Stomach (tissue), 9 donors: Measurements from ENCODE around the gene FCGR3A. TPM values are rescaled to one million over a fixed set of nuclear protein-coding genes. Genes with fewer than 3 reads are reported as not detected.
"Not testable (repeated sequence)": the region's sequence is repeated elsewhere in the genome, so short reads cannot be mapped to it uniquely, and the experiment has no call there.

Experiments used
- DNase-seq, 2 donors: peaks; one replicate each; pipeline versions ENCODE4 v3.0.0 to v3.0.0-alpha.2; 2013 to 2019
- H3K27ac ChIP-seq, 5 donors: fragments of 200-600 bp in 4 of 5; sonication (generic) in 4 of 5; one replicate each; pipeline ENCODE4 v1.5.1; 2013 to 2019; ENCODE audit warnings: mild to moderate bottlenecking in 1 of 5, moderate library complexity in 1 of 5
- H3K27me3 ChIP-seq, 3 donors: fragments of 200-600 bp; sonication (generic); one replicate each; pipeline ENCODE4 v1.5.1; 2017 to 2019; ENCODE audit warnings: mixed run types in 1 of 3
- H3K36me3 ChIP-seq, 4 donors: fragments of 200-600 bp; sonication (generic); 1 replicate in 3 of 4; 2 replicates in 1 of 4; pipeline ENCODE4 v1.5.1; 2016 to 2019
- H3K4me1 ChIP-seq, 4 donors: fragments of 200-600 bp; sonication (generic); one replicate each; pipeline ENCODE4 v1.5.1; 2016 to 2019
- H3K4me3 ChIP-seq, 4 donors: fragments of 200-600 bp; sonication (generic) in 3 of 4; one replicate each; pipeline ENCODE4 v1.5.1; 2016 to 2019; ENCODE audit warnings: mild to moderate bottlenecking in 1 of 4
- H3K9me3 ChIP-seq, 4 donors: fragments of 200-600 bp; sonication (generic); one replicate each; pipeline ENCODE4 v1.5.1; 2016 to 2019
- WGBS, 5 donors: extraction: QIAGEN DNeasy Blood & Tissue Kit in 3 of 5; methylation state at CpG; one replicate each; pipeline versions ENCODE4 v1.1.5 to v1.1.7; 2013 to 2018; 5-methylcytosine and 5-hydroxymethylcytosine counted together
- intact Hi-C: fragments of 100-400 bp; cut with DNase I; formaldehyde crosslinking; loops from one replicate; pipeline ENCODE4 v1.15.1; 2023; ENCODE audit warnings: low total_unique reads
- polyA plus RNA-seq, 3 donors: library from polyadenylated mRNA; stranded (reverse); fragments of 200-250 nt; gene quantifications; one replicate each; pipeline ENCODE4 v1.2.3, GENCODE V29; 2013
- total RNA-seq, 5 donors: library from RNA; depleted of rRNA; stranded (reverse); fragments of >200 nt; gene quantifications; one replicate each; pipeline versions ENCODE4 v1.1.0 to v1.2.3, GENCODE V29; 2014 to 2016
- donor health status: healthy with polysubstance abuse.
- donor health status: Bipolar disorder and iron deficiency.
- donor health status: healthy.

The FCGR3A gene
- total and polyA plus RNA-seq, 8 donors, result 2.2 to 18.0 (median 6.7) TPM; not detected in 1

DNA sequence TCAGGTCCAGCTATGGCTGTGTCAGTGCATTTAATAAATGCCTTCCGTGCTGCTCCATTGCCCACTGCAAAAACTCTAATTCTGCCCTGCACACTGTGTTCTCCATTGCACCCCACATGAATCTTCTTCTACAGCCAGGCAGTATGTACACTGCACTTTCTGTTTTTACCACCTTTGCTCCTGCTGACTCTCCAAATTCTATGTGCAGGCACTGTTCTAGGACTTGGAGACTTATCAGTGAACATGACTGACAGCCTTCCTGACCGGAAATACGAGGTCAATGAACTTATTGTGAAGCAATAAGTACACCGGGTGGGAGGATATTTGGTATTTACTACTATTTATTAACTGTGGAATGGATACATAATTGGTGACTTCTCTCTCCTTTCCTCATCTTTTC is 33.3 kb upstream of the FCGR3A start:
- DNase-seq, intact Hi-C loops, H3K27me3 ChIP-seq, H3K36me3 ChIP-seq, H3K9me3 ChIP-seq, H3K4me1 ChIP-seq, H3K4me3 ChIP-seq, H3K27ac ChIP-seq: not testable (repeated sequence)
- WGBS, 5 donors, result no CpG with 5 or more reads among the region's 4 CpGs

DNA sequence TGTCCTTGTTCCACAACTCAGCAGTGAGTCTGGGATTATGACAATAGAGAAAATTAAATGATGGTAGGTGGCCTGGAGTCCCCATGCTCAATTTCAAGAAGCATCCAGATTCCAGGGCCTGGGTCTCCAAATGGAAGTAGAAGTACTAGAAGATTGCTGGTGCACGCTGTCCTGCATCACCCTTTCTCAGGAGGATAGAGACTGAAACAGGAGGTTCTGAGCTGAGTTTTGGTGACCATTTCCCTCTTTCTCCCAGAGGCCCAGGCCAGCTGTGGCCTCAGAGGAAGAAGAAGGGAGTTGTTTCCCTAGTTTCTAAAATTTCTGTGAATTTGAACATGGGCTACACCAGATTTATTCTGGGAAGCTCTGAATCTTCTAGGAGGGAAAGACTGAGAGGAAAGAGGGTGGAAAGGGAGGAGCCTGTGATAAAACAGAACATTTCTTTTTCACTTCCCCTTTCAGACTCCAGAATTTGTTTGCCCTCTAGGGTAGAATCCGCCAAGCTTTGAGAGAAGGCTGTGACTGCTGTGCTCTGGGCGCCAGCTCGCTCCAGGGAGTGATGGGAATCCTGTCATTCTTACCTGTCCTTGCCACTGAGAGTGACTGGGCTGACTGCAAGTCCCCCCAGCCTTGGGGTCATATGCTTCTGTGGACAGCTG is 31.4 kb upstream of the FCGR3A start:
- H3K9me3 ChIP-seq, H3K4me1 ChIP-seq, H3K4me3 ChIP-seq, H3K36me3 ChIP-seq, H3K27ac ChIP-seq, H3K27me3 ChIP-seq, intact Hi-C loops, DNase-seq: not testable (repeated sequence)
- no CpG with 5 or more reads among the region's 4 CpGs for WGBS, 5 donors

DNA sequence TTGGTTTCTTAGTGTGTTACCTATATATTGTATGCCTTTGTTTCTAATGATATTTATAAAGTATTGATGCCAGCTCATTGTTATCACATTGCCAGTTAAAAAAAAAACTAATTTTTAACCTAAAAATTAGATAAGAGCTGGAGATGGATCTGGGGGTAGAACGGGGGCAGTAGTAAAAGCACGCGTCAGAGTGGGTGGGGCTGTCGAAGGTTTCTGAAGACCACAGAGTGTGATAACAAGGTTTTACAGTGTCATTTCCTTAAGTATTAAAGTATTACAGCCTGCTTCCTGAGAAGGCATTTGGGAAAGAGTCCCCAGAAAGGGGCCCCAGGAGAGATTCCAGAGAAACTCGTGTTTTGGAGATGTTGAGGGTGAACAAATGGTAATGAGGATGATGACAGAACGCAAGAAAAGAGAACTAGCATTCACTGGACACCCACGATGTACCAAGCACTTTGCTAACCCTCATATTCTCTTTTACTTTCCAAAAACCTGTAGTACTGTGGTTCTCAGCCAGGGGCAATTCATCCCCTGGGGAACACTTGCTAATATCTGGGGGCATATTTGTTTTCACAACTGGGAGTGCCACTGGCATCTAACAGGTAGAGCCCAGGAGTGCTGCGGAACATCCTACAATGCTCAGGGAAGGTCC is 30.4 kb upstream of the FCGR3A start:
- H3K36me3 ChIP-seq, DNase-seq, H3K27ac ChIP-seq, H3K4me1 ChIP-seq, H3K9me3 ChIP-seq, intact Hi-C loops, H3K27me3 ChIP-seq, H3K4me3 ChIP-seq: not testable (repeated sequence)
- 100% methylated on average over 2 of the region's 8 CpGs; no CpG with 5 or more reads in 4 of the 5 donors for WGBS, 5 donors

DNA sequence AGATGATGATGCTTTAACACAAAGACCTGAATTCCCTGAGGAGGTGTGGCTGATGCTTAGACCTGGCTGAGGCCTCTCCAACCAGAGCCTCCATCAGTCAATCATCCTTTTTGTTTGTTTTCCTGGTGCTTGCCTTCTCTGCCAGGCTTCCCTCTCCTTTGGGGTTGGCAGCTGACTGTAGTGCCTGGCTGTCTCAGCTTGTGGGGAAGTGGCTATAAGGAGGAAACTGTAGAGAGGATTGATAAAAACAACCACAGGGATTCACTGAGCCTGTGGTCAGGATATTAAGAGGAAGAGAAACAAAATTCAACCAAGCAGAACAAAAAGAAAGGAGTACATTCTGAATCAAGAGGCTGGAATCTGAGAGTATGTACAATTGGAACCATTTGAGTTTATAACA is 27.1 kb upstream of the FCGR3A start:
- H3K4me1 ChIP-seq, H3K27me3 ChIP-seq, H3K36me3 ChIP-seq, intact Hi-C loops, H3K9me3 ChIP-seq, DNase-seq, H3K4me3 ChIP-seq, H3K27ac ChIP-seq: not testable (repeated sequence)

DNA sequence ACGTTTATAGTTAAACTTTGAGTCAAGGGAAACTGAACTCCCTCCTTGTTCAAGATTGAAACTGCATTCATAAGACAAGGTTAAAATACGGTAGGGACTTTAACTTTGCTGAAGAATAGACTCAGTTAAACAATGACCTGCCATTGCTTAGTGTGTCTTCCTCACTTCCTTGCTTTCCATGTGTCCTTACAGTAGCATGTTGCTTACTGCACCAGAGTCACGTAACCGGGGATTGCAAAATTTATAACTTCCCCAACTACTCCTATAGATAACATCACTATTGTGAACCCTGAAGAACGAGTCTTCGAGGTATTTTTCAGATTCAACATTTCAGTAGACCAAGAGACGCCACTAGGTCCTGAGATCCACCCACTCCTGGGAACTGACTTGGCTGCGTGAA is 22.1 kb upstream of the FCGR3A start:
- H3K36me3 ChIP-seq, DNase-seq, H3K4me3 ChIP-seq, H3K27ac ChIP-seq, H3K27me3 ChIP-seq, intact Hi-C loops, H3K9me3 ChIP-seq, H3K4me1 ChIP-seq: not testable (repeated sequence)
- WGBS, 5 donors, result 63 to 93% (median 81%) methylated on average over 2 of the region's 8 CpGs; no CpG with 5 or more reads in 2 of the 5 donors

DNA sequence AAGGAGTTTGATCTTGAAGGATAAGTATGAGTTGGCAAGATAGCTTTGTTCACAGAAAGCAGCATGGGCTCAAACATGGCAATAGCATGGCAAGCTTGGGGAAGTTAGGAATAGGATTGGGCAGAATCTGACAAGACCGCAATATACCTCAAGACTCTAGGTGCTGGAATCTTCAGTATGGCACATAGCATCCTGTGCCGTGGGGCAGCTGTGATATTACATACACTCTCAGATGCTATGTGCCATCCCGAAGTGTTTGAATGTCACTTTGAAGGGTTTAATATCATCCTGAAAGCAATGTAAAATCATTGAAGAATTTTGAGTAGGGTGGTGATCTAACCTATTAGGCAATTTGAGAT is 17.0 kb upstream of the FCGR3A start:
- intact Hi-C loops, result not testable (repeated sequence)
- 90 to 100% (median 96%) methylated on average over 1 of the region's 3 CpGs; no CpG with 5 or more reads in 1 of the 5 donors for WGBS, 5 donors

DNA sequence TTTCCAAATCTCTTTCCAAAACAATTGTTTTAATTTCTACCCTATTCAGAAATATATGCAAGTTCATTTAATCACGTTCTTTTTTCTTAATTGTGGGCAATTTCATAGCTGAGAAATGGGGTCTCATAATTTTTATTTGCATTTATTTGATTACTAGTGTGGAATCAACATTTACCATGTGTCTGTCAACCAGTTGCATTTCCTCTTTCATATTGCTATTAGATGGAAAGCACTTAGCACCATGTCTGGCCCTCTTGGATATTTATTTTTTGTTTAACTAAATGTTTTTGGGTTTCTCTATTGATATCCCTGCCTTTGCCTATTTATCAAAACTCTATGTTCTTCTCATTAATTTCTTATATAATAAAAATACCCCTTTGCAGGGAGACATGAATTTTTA is 13.9 kb upstream of the FCGR3A start:
- H3K36me3 ChIP-seq, DNase-seq, H3K4me1 ChIP-seq, H3K4me3 ChIP-seq, H3K27me3 ChIP-seq, intact Hi-C loops, H3K27ac ChIP-seq, H3K9me3 ChIP-seq: not testable (repeated sequence)
- WGBS, 5 donors, result 58 to 86% (median 68%) methylated on average over 1 of the region's 1 CpG

More for the DNA sequence above, 17.0 kb upstream of the FCGR3A start:
- not testable (repeated sequence) for H3K36me3 ChIP-seq, H3K9me3 ChIP-seq, H3K27ac ChIP-seq, H3K27me3 ChIP-seq, DNase-seq, H3K4me1 ChIP-seq, H3K4me3 ChIP-seq

DNA sequence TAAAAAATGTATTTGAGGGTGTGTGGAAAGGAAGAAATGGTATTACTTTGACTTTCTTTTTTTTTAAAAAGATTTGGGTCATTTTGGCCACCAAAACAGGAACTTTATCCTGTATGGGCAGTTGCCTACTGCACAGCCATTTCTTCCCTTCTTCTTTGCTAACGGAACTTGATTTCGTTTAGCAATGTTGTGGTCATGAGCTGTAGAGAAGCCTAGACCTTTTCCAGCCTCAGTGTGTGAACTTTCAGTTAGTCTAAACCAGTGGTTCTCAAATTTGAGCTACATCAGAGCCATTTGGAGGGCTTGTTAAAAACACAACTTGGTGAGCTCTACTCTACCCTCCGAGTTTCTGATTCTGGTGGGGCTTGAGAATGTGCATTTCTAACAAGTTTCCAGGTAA is 12.8 kb upstream of the FCGR3A start:
- H3K36me3 ChIP-seq, DNase-seq, intact Hi-C loops, H3K9me3 ChIP-seq, H3K4me3 ChIP-seq, H3K27me3 ChIP-seq, H3K4me1 ChIP-seq: not testable (repeated sequence)
- 60 to 88% (median 82%) methylated on average over 1 to 3 of the region's 3 CpGs for WGBS, 5 donors
- peak overlapping the region in 2 of 5 donors; percentile 39 to 58 for H3K27ac ChIP-seq

DNA sequence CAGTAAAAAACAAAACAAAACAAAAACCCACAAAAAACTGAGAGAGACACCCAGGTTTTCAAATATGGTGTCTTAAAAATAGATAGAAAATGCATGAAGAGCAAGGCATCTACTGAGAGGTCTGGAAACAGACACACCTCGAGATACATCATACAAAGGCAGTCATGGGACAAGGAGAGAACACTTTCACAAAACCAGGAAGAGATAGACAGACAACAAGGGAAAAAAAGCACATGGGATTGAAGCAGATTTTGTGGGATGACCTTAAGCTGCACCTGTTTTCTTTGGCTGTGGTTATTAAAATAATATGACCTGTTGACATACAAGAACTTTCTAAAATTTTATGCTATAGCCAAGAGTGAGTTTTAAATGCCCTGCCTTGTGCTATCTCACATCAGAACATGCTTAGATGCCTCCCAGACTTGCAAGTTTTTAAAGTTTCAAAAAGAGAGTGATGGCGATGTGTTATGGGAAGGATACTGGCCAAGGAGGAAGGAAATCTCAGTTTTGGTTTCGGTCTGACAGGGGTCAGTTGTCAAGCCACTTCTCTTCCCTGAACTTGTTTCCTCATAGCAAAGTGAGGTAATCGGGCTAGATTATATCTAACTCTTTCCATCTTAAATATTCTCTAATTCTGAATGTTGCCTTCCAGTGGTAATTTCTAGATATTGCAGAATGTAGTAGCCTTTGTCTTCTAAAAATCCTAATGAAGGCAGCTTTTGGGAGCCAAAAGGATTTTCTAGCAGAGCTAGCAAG is 11.5 kb upstream of the FCGR3A start:
- peak in 1 of 2 donors; percentile 74 for DNase-seq
- 41 to 50% (median 45%) methylated on average over 4 of the region's 4 CpGs for WGBS, 5 donors
- intact Hi-C loops, H3K36me3 ChIP-seq, H3K9me3 ChIP-seq, H3K4me1 ChIP-seq, H3K27me3 ChIP-seq, H3K4me3 ChIP-seq: not testable (repeated sequence)
- peak overlapping the region in 2 of 5 donors; percentile 3 to 56 for H3K27ac ChIP-seq

DNA sequence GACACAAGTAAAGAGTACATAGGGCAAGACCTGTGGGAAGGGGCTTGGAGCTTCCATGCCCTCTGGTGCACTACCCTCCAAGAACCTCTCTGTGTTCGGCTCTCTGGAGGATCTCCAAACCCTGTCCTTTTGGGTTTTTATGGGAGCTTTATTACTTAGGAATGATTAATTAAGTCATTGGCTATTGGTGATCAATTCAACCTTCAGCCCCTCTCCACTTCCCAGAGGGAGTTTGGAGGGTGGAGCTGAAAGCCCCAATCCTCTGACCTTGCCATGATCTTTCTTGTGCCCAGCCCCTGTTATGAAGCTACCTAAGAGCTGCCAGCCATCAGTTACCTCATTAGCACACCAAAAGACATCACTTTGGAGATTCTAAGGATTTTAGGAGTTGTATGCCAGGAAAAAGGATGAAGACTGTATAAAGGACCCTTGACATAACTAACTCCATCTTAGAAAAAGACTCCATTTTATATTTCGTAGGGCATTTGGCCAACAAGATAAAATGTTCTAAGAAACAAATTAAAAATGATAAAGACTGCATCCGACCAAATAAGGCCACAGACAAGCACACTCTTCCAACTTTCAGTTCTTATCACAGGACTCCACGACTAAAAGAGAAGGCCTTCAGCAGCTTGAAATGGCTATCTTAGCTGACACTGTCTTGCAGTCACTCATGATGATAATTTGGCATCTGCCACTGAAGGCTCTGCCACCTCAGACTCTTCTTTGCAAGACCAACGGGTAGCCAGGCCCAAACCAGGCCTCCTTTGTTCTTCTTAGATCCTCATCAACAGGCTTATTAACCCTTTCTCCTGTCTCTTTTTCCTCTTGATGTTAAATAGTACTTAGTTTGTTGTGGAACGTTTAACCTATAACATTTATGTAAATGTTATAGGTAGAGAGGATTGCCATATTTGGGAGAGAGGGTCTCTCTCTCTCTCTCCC is 8.2 kb upstream of the FCGR3A start:
- H3K27ac ChIP-seq, H3K27me3 ChIP-seq, intact Hi-C loops, H3K4me1 ChIP-seq, DNase-seq, H3K36me3 ChIP-seq, H3K9me3 ChIP-seq, H3K4me3 ChIP-seq: not testable (repeated sequence)
- 52 to 76% (median 62%) methylated on average over 3 to 6 of the region's 6 CpGs for WGBS, 5 donors

DNA sequence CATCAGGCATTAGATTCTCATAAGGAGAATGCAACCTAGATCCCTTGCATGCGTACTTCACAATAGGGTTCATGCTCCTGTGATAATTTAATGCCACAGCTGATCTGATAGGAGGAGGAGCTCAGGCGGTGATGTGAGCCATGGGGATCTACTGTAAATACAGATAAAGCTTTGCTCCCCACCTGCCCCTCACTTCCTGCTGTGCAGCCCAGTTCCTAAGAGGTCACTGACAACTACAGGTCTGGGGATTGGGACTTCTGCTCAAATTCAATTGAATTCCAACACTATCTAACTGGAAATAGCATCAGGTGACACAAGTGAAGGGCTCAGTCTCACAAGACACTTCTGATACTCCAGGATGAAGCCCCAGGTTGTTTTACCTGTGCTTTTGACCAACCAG is 7.4 kb upstream of the FCGR3A start:
- H3K27me3 ChIP-seq, H3K27ac ChIP-seq, H3K36me3 ChIP-seq, intact Hi-C loops, H3K9me3 ChIP-seq, H3K4me1 ChIP-seq, DNase-seq, H3K4me3 ChIP-seq: not testable (repeated sequence)
- 45 to 85% (median 73%) methylated on average over 1 to 2 of the region's 2 CpGs for WGBS, 5 donors
